ENCODE data around the gene DIPK1B.

DIPK1B gene

GRCh38 chr9:136773386-136774044 lies 61.1 kb downstream of the DIPK1B start:
- TF ChIP-seq CTCF (IDR thresholded peaks at IDR 0.05; ENCODE audit: low read depth, low read length, missing control alignments), result no peak
- no peak overlapping the region for H3K4me3 ChIP-seq (ENCODE audit: low read depth, low read length)
- DNase-seq (ENCODE audit: low read depth), result no peak
